Erythroblast (primary cell): Measurements from ENCODE around the gene FAM50B.

Experiments used
- GATA1 ChIP-seq: IDR thresholded peaks from 2 replicates; pipeline ENCODE4 v1.6.1; 2011; ENCODE audit warnings: low read depth, mild to moderate bottlenecking, control low read depth, low read length, moderate library complexity
- POLR2A ChIP-seq: IDR thresholded peaks from 2 replicates; pipeline ENCODE4 v1.6.1; 2011; ENCODE audit warnings: mild to moderate bottlenecking, low read length

- TF ChIP-seq GATA1: no peak
- TF ChIP-seq POLR2A: no peak
These were observed 22.8 kb downstream of the FAM50B start for GRCh38 chr6:3871939-3872338.
